ENCODE measurements around the gene FZD4. TPM values are rescaled to one million over a fixed set of nuclear protein-coding genes. Genes with fewer than 3 reads are reported as not detected.

FZD4 gene
- total RNA-seq, 1 experiment from 2014 or later = 2.6 TPM

GRCh38 chr11:86901599-86901998 is 53.6 kb downstream of the FZD4 start:
- ChIA-PET CTCF (no interaction called here), POLR2A (ENCODE audit: unreplicated experiment) (no interaction called here)
- BruUV-seq (replicated peaks) = no TSS peak

GRCh38 chr11:86900162-86900561 is 55.0 kb downstream of the FZD4 start:
- Histone ChIP-seq H2AFZ (no peak overlapping the region), H3K36me3 (ENCODE audit: low read depth) (no peaks in the 10 kb centered on the region), H3K9me2 (ENCODE audit: insufficient read depth) (no peaks in the 10 kb centered on the region), H3K4me3 (no peak overlapping the region), H3K79me2 (ENCODE audit: low read depth) (no peaks in the 10 kb centered on the region), H3F3A (ENCODE audit: insufficient read depth, low read depth) (no peaks in the 10 kb centered on the region), H3K27ac (no peak overlapping the region), H3K4me1 (replicated peaks; ENCODE audit: insufficient read depth) (no peaks in the 10 kb centered on the region), H3K27me3 (ENCODE audit: insufficient read depth, low read depth) (no peaks in the 10 kb centered on the region), H3K9me3 (ENCODE audit: insufficient read depth, low read depth) (no peaks in the 10 kb centered on the region), H4K20me1 (ENCODE audit: insufficient read depth) (no peaks in the 10 kb centered on the region), H3K4me2 (no peak overlapping the region)
- DNase-seq = no peak
- ChIA-PET POLR2A (ENCODE audit: unreplicated experiment) (no interaction called here), CTCF (no interaction called here)
- BruUV-seq (replicated peaks) = no TSS peak
- TF ChIP-seq CTCF (conservative IDR thresholded peaks at IDR 0.05) (no peak), EZH2 (IDR thresholded peaks at IDR 0.05; ENCODE audit: low read depth) (no peak)
- intact Hi-C loops (cut with micrococcal nuclease; ENCODE audit: unreplicated experiment) = no loop called here

More at GRCh38 chr11:86901599-86901998, 53.6 kb downstream of the FZD4 start:
- Histone ChIP-seq H3K9me2 (ENCODE audit: insufficient read depth) (no peaks in the 10 kb centered on the region), H3K79me2 (ENCODE audit: low read depth) (no peaks in the 10 kb centered on the region), H3F3A (ENCODE audit: insufficient read depth, low read depth) (no peaks in the 10 kb centered on the region), H3K27me3 (ENCODE audit: insufficient read depth, low read depth) (no peaks in the 10 kb centered on the region), H3K4me2 (no peak overlapping the region), H3K27ac (no peak overlapping the region), H4K20me1 (ENCODE audit: insufficient read depth) (no peaks in the 10 kb centered on the region), H3K36me3 (ENCODE audit: low read depth) (no peaks in the 10 kb centered on the region), H2AFZ (no peak overlapping the region), H3K9me3 (ENCODE audit: insufficient read depth, low read depth) (no peaks in the 10 kb centered on the region), H3K4me3 (no peak overlapping the region), H3K4me1 (replicated peaks; ENCODE audit: insufficient read depth) (no peaks in the 10 kb centered on the region)
- DNase-seq = no peak
- no peak for TF ChIP-seq EZH2 (IDR thresholded peaks at IDR 0.05; ENCODE audit: low read depth)
- TF ChIP-seq CTCF (conservative IDR thresholded peaks at IDR 0.05) = no peak
- intact Hi-C loops (cut with micrococcal nuclease; ENCODE audit: unreplicated experiment) = no loop called here

- Histone ChIP-seq H4K20me1 (ENCODE audit: insufficient read depth) (no peaks in the 10 kb centered on the region), H3K9me3 (ENCODE audit: insufficient read depth, low read depth) (no peaks in the 10 kb centered on the region), H3K4me3 (no peak overlapping the region), H3K36me3 (ENCODE audit: low read depth) (no peaks in the 10 kb centered on the region), H3K9me2 (ENCODE audit: insufficient read depth) (no peaks in the 10 kb centered on the region), H3F3A (ENCODE audit: insufficient read depth, low read depth) (no peaks in the 10 kb centered on the region), H2AFZ (no peak overlapping the region), H3K27ac (no peak overlapping the region), H3K27me3 (ENCODE audit: insufficient read depth, low read depth) (no peaks in the 10 kb centered on the region), H3K4me1 (replicated peaks; ENCODE audit: insufficient read depth) (no peaks in the 10 kb centered on the region), H3K4me2 (no peak overlapping the region), H3K79me2 (ENCODE audit: low read depth) (no peaks in the 10 kb centered on the region)
- ChIA-PET CTCF (no interaction called here), POLR2A (ENCODE audit: unreplicated experiment) (no interaction called here)
- intact Hi-C loops (cut with micrococcal nuclease; ENCODE audit: unreplicated experiment) = no loop called here
- no peak for DNase-seq
- no TSS peak for BruUV-seq (replicated peaks)
- TF ChIP-seq CTCF (conservative IDR thresholded peaks at IDR 0.05) = no peak
- TF ChIP-seq EZH2 (IDR thresholded peaks at IDR 0.05; ENCODE audit: low read depth) = no peak
Measured at GRCh38 chr11:86898689-86899088, 56.5 kb downstream of the FZD4 start.
